ENCODE results near the gene ZNF768.

The ZNF768 gene

DNA sequence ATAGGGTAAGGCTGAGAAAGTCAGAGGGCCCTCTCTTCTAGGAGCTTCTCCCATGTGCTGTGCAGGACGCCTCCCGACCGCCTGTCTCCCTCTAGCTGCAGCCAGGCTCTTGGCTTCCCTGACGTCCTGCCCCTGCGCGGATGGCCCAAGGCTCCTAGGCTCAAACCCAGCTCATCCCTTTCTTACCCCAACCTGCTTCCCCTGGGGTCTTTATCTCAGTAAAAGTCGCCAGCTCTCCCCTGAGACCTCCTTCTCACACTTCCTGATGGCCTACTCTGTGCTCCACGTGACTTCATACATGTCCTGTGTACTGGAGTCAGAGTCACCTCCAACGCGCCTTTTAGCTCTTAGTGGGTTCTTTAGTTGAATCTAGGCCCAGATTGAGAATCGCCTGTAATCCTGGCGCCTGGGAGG, 9.4 kb upstream of the ZNF768 start:
- DNase-seq = peak; percentile 72 to 84
- H3K27ac ChIP-seq = peak overlapping the region; percentile 94 to 99
- H3K4me3 ChIP-seq = peak overlapping the region; percentile 75 to 83
- H3K27me3 ChIP-seq = no peaks in the 10 kb centered on the region
- H3K36me3 ChIP-seq = peaks cover 11 to 26% (median 21%) of the 10 kb centered on the region in 3 donors
- peaks cover 0 to 37% (median 21%) of the 10 kb centered on the region in 4 donors for H3K4me1 ChIP-seq
- TF ChIP-seq, protein P1, sequence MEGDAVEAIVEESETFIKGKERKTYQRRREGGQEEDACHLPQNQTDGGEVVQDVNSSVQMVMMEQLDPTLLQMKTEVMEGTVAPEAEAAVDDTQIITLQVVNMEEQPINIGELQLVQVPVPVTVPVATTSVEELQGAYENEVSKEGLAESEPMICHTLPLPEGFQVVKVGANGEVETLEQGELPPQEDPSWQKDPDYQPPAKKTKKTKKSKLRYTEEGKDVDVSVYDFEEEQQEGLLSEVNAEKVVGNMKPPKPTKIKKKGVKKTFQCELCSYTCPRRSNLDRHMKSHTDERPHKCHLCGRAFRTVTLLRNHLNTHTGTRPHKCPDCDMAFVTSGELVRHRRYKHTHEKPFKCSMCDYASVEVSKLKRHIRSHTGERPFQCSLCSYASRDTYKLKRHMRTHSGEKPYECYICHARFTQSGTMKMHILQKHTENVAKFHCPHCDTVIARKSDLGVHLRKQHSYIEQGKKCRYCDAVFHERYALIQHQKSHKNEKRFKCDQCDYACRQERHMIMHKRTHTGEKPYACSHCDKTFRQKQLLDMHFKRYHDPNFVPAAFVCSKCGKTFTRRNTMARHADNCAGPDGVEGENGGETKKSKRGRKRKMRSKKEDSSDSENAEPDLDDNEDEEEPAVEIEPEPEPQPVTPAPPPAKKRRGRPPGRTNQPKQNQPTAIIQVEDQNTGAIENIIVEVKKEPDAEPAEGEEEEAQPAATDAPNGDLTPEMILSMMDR (IDR thresholded peaks at IDR 0.05) = peak; percentile 42 to 53
- no peaks in the 10 kb centered on the region for H3K9me3 ChIP-seq
- intact Hi-C loops (cut with DNase I; ENCODE audit: low total_unique reads) = no loop called here

DNA sequence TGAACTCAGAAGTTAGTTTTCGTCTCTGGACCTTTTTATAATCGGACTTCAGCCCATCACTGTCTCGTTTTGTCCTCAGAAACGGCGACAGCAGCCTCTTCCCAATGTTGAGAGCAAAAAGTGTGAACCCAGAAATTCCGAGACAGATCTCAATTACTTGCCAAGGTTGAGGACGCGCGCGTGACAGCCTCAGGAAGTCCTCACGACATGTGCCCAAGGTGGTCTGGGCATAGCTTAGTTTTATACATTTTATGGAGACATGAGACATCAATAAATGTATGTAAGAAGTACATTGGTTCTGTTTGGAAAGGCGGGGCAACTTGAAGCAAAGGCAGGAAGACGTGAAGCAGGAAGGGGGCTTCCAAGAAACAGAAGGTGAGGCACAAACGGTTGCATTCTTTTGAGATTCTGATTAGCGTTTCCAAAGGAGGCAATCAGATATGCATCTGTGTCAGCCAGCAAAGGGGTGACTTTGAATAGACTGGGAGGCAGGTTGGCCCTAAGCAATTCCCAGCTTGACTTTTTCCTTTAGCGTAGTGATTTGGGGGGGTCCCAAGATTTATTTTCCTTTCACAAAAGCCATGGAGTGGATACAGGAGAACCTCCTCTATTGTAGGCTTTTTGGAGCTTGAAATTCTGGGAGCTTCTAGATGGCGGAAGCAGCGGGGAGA, 8.9 kb upstream of the ZNF768 start:
- peaks cover 11 to 31% (median 25%) of the 10 kb centered on the region in 3 donors for H3K36me3 ChIP-seq
- H3K4me3 ChIP-seq = peak overlapping the region; percentile 75 to 83
- no peaks in the 10 kb centered on the region for H3K27me3 ChIP-seq
- H3K4me1 ChIP-seq = peaks cover 0 to 37% (median 21%) of the 10 kb centered on the region in 4 donors
- no peak for DNase-seq
- intact Hi-C loops (cut with DNase I; ENCODE audit: low total_unique reads) = no loop called here
- no peaks in the 10 kb centered on the region for H3K9me3 ChIP-seq
- H3K27ac ChIP-seq = peak overlapping the region; percentile 94 to 99
- TF ChIP-seq, protein P1 (IDR thresholded peaks at IDR 0.05) = no peak

DNA sequence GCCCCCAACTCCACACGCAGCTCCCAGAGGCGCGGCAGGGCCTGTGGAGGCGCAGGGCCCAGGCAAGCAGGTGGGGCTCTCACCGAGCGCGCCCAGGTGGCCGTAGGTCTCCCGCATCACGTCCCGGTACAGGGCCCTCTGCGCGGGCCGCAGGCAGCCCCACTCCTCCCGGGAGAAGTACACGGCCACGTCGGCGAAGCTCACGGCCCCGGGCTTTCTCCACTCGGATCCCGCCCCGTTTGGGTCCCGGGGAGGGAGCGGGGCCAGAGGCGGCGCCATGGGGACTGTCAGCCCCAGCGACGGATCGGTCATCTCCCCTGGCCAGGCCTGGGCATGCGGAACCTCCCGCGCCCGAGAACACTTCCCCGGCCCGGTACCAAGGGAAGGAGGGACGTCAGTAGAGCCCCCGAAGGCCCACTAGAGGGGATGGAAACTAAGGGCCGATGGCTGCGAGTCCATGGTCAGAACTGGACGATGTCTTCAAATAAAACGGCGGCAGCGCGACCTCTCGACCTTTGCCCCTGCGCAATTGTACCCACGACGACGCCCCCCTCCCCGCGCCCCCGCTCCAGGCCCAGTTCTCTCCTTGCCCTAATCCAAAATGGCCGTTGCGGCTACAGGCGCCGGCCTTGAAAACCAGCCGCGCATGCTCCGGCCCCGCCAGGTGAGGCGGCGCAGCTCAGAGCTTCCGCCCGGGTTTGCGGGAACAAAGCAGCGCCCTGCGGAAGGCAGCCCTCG, 8.2 kb upstream of the ZNF768 start, which contains the start of gene ZNF747:
Gene ZNF747, minus strand, starts transcription at position 491 of the 738 bp plus-strand sequence. Its CDS starts 179 bp downstream, at position 312.
- intact Hi-C loops (cut with DNase I; ENCODE audit: low total_unique reads) = loop anchor here (5.0 kb wide), 1 partner anchor 163 kb away; the partner anchor contains the start of gene SRCAP
- Histone ChIP-seq H3K9me3 (no peaks in the 10 kb centered on the region), H3K36me3 (peaks cover 11 to 33% (median 25%) of the 10 kb centered on the region in 3 donors), H3K27ac (peak within 1 kb of the TSS; percentile 94 to 99), H3K27me3 (no peaks in the 10 kb centered on the region), H3K4me3 (peak within 1 kb of the TSS; percentile 75 to 83), H3K4me1 (peaks cover 0 to 37% (median 21%) of the 10 kb centered on the region in 4 donors)
- DNase-seq = peak; percentile 93 to 96
- TF ChIP-seq, protein P1 (IDR thresholded peaks at IDR 0.05) = no peak

DNA sequence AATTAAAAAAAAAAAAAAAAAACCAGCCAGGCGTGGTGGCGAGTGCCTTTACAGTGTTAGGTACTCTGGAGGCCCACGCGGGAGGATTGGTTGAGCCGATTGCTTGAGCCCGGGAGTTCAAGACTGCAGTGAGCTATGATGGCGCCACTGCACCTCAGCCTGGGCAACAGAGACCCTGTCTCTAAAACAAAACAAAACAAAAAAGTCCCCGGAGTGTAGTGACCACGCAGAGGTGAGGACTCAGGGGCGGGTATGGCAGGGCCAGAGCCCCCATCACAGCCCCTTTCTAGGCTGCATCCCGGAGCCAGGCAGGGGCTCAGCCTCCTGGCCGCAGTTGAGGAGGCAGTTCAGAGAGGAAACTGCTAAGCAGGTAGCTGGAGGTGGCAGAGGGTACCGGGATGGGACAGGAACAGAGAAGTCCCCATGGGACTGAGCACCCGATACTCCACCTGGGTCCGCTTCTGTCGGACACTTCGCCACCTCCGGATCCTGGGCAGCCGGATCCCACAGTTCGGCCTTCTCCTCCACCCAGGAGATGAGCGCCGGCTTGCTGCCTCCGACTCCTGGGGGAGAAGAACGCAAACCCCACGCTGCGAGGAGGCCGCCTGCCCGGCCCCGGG, 7.5 kb upstream of the ZNF768 start:
- Histone ChIP-seq H3K4me1 (peaks cover 0 to 43% (median 21%) of the 10 kb centered on the region in 4 donors), H3K9me3 (no peaks in the 10 kb centered on the region), H3K36me3 (peaks cover 11 to 33% (median 25%) of the 10 kb centered on the region in 3 donors), H3K27ac (peak overlapping the region; percentile 94 to 99), H3K27me3 (no peaks in the 10 kb centered on the region), H3K4me3 (peak overlapping the region; percentile 75 to 83)
- intact Hi-C loops (cut with DNase I; ENCODE audit: low total_unique reads) = loop anchor here (5.0 kb wide), 1 partner anchor 163 kb away; the partner anchor contains the start of gene SRCAP
- no peak for DNase-seq
- TF ChIP-seq, protein P1 (IDR thresholded peaks at IDR 0.05) = no peak

DNA sequence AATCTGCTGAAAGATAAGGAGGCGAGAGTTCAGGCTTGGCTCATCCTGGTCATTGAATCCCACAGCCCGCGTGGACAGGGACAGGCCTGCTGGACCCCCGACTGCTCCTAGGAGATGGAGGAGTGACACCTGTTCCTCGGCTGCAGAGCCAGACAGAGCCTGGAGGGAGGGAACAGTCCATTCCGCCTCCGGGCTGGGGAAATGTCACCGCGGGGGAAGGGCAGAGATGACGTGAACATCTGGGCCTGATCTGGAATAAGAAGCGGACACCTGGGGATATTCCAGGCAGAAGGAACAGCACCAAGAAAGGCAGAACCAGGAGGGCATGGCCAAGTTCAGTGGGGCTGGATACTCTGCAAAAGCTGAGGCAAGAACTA, 6.8 kb upstream of the ZNF768 start:
- intact Hi-C loops (cut with DNase I; ENCODE audit: low total_unique reads) = loop anchor here (5.0 kb wide), 1 partner anchor 164 kb away; the partner anchor contains the start of gene SRCAP
- Histone ChIP-seq H3K9me3 (no peaks in the 10 kb centered on the region), H3K27me3 (no peaks in the 10 kb centered on the region), H3K4me1 (peaks cover 0 to 46% (median 23%) of the 10 kb centered on the region in 4 donors), H3K4me3 (peak overlapping the region; percentile 75 to 83), H3K36me3 (peaks cover 11 to 33% (median 25%) of the 10 kb centered on the region in 3 donors), H3K27ac (peak overlapping the region; percentile 94 to 99)
- no peak for DNase-seq
- TF ChIP-seq, protein P1 (IDR thresholded peaks at IDR 0.05) = no peak
